Tibial nerve (tissue), 4 donors: Measurements from ENCODE around the gene TRIM62.
A peak's percentile ranks its signal among the peaks of the same experiment; 100 is the strongest.

Experiments used
- CTCF ChIP-seq, 5 experiments: fragments of 200-600 bp in 3 of 5; fragments of 450-650 bp in 2 of 5; sonication (generic) in 3 of 5; IDR thresholded peaks; one replicate each; pipeline ENCODE4 v1.5.1; 2016 to 2019; ENCODE audit warnings: antibody characterized with exemption in 5 of 5, mild to moderate bottlenecking in 3 of 5, moderate library complexity in 2 of 5
- EP300 ChIP-seq, 2 donors: sonication (generic); formaldehyde crosslinking; IDR thresholded peaks; one replicate each; pipeline ENCODE4 v1.6.1; 2017; ENCODE audit warnings: antibody characterized with exemption in 2 of 2, mild to moderate bottlenecking in 1 of 2
- POLR2A ChIP-seq, 2 donors: fragments of 450-650 bp; IDR thresholded peaks; one replicate each; pipeline ENCODE4 v1.6.1; 2017; ENCODE audit warnings: antibody characterized with exemption in 2 of 2, mild to moderate bottlenecking in 2 of 2, moderate library complexity in 2 of 2

- TF ChIP-seq CTCF (IDR thresholded peaks at IDR 0.05): peak in 2 of 5 experiments; percentile 46 to 52
- no peak for TF ChIP-seq POLR2A (IDR thresholded peaks at IDR 0.05)
- TF ChIP-seq EP300 (IDR thresholded peaks at IDR 0.05): peak in 1 of 2 donors; percentile 73
Observed at GRCh38 chr1:33099290-33100118, 82.3 kb downstream of the TRIM62 start.
